Measurements from ENCODE around the gene KCNIP3.
"Not testable (repeated sequence)": the region's sequence is repeated elsewhere in the genome, so short reads cannot be mapped to it uniquely, and the experiment has no call there.

Gene KCNIP3

DNA sequence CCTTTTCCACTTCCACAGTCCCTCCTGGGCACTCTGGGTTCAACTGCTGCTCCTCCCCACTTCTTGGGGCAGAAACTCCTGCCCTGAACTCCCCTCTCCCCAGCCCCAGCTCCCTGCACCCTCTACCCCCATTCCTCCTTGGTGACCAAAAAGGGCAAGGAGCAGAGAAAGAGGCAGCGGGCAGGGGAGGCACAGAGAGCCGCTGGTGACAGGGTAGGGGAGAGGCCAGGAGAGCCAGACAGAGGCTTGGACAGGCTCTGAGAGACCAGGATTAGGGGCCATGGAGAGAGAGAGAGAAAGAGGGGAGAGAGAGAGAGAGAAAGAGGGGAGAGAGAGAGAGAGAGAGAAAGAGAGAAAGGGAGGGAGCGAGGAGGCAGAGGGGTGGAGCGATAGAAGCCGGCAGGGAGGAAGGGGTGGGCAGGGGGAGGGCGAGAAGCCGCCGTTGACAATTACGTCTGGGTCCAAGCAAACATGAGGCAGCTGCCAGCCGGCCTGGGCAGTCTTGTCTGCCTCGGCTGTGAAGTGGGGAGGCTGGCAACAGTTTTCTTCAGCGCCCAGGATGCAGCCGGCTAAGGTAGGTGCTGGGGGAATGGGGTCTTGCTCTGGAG is at the start of gene KCNIP3:
Gene KCNIP3 (plus strand): TSS at position 468 of the 608 bp plus-strand sequence. CDS start 92 bp downstream, at position 560.
- DNase-seq, result peak; percentile 60

DNA sequence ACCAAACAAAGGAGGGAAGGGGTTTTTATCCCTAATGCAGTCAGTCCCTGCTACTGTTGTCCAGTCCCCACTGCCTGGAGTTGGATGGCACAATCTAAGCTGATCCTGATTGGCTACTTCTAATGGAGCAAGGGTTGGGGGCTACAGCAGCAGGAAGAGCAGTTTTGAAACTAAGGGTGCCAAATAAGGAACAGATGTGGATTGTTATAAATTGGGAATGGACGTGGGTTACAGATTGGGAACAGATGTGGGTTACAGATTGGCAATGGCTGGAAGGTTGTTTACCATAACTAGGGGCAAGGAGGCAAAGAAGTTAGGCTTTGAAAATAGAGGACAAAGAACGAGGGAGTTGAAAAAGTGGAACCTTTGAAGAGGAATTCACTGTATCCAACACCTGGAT is 38.9 kb upstream of the KCNIP3 start:
- no peak for DNase-seq

DNA sequence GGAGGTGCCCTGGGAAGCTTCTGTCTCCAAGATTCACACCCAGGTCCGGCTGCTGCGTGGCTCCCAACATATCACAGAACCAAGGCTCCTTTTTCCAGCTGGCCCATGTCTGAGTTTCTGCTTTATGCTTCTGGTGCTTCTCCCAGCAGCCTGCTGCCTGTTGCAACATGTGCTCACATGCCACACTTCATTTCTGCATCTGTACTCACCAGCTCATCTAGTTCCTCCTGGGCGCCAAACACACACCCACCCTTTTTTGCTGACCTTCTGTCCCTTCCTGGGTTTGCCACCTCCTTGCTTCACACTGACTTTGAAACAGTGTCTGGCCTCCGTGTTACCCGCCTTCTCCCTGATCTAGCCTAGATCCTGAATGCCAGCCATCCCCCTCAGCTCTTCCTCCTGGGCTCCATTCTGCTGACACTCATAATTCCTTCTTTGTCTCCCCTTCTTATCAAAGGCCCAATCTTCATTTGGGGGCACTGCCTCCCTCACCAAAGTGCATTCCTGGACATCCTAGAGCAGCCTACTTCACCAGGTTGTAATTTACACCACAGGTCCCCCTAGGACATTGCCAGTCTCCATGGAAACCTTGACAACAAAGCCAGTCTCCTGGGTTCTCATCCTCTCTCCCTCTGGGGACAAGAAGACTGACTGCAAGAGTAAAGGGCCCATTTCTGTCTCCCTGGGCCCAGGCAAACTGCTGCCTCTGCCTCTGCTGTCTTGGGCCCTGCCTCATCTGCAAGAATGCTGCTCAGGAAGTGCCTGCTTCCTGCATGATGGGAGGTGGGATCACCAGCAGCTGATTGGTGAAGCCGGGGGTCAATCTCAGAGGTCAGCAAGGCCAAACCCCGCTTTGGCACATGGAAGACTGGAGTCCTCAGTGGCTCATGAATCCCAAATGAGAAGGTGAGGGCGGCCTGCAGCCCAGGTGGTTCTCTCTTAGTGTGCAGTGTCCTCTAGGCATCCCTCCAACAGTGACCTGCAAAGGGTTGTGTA is 36.8 kb upstream of the KCNIP3 start:
- DNase-seq, result no peak

DNA sequence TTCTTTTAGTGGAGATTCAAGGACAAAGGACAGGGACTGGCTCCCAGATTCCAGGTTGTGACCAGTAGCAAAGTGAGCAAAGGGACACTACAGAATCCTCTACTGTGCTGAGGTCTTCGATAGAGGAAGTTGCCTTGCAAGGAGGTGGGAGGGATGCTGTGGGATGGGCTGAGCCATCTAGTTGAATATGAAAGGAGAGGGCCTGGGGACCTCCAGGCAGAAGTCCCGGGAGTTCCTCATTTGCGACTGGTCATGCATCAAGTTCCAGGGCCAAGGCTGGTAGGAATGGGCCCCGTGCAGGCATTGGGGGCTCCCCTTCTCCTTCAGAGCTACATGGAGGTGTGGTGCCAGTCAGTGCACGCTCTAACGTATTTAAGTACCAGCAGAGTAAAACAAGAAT is 35.5 kb upstream of the KCNIP3 start:
- DNase-seq, result no peak

DNA sequence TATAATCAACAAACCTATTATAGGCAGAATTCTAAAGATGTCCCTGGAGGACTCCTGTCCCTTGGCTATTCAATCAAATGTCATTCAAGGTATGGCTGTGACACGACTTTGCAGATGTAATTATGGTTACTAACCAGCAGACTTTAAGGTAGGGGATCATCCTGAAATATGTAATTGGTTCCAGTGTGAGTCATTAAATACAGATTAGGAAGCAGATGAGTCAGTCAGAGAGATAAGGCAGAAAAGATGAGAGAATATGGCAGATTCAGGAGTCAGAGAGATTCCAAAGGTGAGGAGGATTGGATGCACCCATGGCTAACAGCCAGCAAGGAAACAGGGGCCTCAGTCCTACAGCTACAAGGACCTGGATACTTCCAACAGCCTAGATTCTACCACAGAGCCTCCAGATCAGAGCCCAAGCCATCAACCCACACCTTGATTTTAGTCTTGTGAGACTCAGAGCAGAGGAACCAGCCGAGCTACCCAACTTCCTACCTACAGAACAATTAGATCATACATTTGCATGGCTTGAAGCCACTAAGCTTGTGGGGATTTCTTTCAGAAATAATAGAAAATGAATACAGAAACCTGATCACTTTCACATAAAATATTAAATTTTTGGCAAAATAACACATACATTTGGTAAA is 34.1 kb upstream of the KCNIP3 start:
- no peak for DNase-seq

DNA sequence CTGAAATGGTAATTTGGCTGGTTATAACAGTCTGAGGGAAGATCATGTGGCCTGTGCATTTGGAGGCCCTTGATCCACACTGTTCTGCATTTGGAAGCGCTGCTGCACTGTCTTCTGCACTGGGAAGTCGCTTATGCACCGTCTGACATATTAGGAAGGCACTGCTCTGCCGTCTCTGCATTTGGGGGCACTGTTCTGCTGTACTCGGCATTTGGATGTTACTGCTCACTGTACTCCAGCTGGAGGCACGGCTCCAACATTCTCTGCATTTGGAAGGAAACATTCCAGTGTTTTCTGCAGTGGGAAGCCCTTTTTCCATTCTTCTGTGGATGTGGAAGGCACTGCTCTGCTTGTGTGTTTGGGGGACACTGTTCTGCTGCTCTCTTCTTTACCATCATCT is 32.5 kb upstream of the KCNIP3 start:
- DNase-seq, result no peak

DNA sequence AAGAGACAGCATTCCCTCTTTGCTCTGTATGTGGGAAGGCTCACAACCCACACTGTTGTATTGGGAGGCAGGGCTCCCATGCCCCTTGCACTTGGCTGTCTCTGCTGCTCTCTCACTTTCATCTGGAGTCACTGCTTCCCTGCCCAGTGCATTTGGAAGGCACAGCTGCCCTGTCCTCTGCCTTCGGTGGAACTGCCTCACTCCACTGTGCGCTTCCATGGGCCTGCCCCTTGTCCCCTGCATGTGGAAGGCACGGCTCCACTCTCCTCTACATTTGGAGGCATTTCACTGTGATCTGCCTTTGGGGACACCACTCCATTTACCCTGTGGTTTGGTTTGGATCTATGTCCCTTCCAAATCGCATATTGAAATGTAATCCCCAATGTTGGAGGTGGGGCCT is 32.0 kb upstream of the KCNIP3 start:
- DNase-seq, result no peak

DNA sequence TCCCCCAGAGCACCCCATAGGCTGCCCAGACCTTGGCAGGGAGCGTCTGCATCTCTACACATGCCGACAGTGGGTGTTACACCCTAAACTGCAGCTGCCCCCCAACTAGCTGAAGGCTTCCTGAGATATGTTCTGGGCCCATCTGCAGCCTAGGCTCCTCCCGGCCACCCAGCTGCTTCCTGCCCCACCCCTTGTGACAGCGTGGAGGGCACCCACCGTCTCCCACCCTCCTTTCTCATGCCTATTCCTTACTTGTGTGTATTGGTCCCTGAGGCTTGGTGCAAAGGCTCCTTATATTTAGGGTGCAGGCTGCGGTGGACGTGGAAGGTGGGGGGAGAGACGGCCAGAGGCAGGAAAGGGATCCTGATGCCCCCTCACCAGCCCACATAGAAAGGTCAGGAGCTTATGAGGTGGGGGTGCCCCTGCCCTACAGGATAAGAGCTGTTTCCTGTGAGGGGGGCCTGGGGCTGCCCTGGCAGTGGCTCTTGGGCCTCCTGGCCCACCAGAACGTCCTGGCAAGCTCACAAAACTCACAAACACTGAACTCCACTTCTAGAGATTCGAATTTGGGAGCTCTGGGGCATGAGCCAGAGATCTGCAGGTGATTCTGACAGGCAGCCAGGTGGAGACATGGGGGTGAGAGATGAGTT is 30.2 kb upstream of the KCNIP3 start:
- DNase-seq, result no peak

DNA sequence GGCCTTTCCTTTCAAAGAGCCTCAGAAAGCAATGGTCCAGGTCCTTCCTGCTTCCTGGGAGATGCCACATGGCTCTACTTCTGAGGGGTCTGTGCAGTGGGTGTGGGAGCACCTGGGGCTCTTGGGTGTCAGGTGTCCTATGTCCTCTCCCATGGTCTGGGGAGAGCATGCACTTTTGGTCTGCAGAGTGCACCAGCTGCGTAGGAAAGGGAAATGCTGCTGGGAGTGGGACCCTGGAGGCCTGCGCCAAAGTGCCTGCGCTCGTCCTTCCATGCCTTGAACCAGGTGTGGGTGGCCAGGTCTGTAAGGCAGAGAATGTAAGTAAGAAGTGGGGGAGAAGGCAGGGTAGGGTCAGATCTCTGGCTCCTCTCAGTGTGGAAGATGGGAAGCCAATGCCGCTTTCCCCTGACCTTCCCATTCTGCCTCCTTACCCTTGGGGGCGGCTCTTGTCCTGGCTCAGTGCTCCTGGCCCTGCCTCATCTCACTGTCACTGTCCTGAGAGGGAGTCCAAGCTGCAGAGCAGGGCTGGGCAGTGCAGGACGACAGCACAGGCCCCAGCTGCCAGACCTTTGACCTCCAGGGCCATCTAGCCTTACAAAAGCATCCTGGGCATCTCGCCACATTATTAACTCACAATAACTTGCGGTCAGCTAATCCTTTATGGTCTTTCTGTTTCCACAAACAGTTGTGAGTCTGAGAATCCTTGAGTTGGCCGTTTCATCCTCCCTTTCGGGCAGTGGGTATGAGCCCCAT is 29.5 kb upstream of the KCNIP3 start:
- DNase-seq, result peak; percentile 2

DNA sequence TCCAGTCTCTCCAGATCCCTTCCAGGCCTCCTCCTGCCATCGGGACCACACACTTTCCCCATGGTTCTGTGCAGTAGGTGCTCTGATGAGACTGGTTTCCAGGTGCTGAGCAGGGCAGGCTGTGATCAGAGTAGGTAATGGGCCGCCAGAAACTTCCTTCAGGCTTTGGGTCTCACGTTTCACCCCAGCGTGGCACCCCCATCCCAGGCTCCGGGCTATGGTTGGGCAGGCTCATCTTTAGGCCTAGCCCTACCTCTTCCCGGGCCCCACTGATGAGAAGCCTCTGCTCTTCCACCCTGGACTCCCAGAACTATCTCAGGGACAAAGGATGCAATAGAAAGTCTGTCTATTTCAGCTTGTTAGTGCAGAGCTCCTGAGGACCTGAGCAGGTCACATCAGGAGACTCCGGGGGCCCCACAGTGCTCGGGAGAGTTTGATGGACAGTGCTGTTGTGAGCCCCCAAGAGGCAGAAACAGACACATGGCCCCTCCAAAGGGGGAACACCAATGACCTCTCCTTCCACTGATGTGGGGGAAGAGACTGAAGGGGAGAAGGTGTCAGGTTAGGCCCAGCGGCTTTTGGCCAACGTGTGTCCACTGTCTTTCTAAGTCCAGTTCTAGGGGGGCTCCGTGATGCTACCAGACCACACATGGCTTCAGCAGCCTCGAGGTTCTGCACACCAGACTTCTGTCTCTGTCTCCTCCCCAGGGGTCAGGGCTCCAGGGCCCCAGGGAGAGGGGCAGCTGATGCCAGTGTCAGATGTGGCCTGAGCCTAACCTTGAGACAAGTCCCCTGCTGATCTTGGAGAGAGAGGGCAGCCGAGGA is 28.7 kb upstream of the KCNIP3 start:
- DNase-seq, result no peak

DNA sequence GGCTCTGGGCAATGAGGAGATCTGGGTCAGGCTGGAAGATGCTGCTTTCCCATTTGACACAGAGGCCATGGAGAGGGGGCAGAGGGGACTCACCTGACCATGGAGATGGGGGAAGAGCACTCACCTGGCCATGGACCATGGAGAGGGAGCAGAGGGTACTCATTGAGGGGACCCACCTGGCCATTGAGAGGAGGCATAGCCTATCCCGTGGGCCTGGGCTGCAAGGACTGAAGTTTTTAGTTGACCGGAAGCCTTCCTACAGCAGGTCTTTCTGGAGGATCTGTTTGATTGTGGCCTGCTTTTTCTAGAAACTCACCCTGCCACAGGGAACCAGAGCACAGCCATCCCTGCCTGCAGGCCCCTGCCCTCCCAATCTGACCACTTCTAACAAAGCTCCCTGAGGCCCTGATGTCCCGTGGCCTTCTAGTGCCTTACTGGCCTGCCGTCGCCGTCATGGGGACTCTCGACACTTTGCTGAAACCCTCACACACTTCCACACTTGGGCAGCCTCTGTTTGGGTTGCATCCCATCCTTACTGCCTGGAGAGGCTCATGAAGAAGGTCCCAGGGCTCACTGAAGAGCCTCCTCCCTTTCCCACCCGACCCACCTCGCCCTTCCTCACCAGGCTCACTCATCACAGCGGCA is 28.0 kb upstream of the KCNIP3 start:
- no peak for DNase-seq

DNA sequence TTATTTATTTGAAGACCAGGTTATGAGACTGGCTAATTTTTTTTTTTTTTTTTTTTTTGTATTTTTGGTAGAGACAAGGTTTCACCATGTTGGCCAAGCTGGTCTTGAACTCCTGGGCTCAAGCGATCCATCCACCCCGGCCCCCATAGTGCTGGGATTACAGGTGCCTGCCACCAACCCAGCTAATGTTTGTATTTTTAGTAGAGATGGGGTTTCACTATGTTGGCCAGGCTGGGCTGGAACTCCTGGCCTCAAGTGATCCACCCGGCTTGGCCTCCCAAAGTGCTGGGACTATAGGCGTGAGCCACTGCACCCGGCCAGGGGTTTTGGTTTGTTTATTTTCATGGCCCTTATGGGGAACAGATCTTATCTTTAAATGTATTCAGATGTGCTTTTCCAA is 27.4 kb upstream of the KCNIP3 start:
- DNase-seq, result not testable (repeated sequence)

DNA sequence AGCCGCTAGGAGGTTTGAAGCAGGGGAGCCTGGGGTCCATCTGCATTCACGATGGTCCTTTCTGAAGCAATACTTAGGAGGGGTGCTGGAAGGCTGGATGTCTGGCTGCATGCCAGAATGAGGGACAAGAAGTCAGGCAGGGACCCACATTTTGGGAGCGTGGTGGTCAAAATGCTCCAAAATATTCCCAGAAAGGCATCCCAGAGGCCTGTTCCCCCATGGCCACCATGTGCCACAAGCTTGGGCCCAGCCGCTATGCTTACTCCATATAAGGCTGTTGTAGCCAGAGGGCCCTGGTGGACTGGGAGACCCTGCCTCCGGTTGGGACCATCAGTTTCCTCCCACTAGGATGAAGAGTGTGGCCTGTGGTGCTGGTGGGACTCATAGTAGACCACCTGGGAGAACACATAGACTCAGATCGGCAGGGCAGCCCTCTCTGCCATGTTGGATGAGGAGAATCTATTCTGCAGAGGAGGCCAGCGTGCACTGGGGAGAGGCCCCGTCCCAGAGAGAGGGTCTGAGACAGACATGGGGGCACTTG is 26.5 kb upstream of the KCNIP3 start:
- no peak for DNase-seq

DNA sequence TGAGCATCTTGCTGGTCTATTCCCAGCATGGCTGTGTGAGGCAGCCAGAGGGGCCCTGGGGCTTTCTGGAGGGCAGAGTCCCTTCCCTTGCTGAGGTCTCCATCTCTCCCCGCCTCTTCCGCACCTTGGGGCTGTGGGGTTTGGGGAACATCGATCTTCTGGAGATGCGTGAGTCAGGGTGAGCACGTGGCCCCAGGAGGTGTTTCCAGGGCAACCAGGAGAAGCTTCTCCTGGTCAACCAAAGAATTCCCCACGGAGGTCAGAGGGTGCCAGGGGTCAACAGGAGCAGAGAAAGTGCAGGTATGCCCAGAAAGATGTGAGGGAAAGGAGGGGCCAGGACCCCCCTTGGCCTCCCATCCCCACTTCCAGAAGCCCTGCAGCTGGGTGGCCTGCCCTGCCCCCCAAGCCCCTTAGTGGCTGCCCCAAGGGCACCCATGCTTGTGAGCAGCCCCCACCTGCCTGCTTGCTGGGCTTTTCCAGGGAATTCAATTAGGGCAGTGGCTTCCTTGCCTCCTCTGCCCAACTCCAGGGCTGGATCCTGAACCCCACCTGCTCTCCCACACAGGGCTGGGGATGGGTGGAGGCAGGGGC is 25.7 kb upstream of the KCNIP3 start:
- DNase-seq, result no peak

DNA sequence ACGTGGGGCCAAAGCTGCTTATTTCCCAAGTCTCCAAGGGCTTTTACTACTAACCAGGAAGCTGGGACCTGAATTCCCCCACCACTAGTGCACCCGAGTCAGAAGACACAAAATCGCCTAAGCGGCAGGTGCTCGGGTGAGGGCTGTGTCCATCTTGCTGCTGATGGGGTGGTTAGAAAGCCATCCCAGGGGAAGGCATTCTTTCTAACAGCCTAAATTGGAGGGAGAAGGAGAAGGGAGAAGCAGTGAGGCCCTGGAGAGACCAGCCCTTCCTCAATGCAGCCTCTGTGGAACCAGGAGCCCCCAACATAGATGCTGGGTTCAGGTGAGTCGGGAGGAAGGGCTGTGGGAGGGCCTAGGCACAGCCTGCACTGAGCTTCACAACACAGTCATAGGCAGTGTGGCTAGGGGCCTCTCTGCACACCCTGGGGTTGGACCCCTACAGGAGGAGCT is 24.8 kb upstream of the KCNIP3 start:
- no peak for DNase-seq

DNA sequence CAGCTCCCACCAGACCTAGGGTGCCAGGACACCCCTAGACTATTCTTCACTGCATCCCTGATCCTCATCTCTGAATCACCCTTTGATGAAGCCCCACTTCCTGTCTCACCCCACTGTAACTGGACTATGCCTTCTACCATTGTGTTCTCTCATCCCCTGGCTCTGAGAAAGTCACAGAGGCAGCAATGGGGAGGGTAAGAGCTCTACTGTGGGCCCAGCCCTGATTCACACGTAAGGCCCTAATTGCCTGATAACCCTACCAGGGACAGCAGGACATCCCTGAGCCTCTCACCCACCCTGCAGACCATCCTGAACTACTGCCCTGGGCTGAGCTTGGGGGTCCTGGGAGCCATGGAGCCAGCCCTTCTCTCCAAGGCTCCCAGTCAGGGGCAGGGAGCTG is 24.4 kb upstream of the KCNIP3 start:
- no peak for DNase-seq

DNA sequence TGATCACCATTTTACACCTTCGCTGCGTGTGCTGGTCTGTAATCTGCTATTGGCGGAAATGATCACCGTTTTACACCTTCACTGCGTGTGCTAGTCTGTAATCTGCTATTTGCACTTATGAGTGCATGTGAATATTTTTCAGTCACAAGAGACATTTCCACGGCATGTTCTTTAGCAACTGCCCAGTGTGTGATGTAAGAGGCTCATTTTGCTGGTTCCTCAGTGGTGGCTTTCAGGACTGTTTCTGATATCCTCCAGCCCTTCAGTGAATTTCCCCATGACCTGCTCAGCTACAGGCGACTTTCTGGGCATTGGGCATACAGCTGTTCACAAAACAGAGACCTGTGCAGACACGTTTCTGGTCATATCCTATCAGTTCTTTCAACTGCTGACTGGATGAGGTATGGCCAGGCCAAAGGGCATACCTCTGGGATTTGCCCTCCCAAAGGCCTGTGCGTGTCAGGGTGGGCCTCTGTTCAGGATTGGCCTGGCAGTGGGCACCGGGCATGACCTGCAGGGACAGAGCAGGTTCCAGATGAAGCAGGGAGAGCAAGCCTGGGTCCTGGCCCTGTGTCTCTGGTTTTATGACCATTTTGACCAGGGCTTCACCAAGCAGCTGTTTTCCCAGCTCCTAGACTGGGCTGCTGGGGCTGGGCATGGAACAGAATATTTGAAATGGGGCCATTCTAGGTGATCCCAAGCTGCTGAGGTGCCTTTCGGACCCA is 23.4 kb upstream of the KCNIP3 start:
- DNase-seq, result no peak

DNA sequence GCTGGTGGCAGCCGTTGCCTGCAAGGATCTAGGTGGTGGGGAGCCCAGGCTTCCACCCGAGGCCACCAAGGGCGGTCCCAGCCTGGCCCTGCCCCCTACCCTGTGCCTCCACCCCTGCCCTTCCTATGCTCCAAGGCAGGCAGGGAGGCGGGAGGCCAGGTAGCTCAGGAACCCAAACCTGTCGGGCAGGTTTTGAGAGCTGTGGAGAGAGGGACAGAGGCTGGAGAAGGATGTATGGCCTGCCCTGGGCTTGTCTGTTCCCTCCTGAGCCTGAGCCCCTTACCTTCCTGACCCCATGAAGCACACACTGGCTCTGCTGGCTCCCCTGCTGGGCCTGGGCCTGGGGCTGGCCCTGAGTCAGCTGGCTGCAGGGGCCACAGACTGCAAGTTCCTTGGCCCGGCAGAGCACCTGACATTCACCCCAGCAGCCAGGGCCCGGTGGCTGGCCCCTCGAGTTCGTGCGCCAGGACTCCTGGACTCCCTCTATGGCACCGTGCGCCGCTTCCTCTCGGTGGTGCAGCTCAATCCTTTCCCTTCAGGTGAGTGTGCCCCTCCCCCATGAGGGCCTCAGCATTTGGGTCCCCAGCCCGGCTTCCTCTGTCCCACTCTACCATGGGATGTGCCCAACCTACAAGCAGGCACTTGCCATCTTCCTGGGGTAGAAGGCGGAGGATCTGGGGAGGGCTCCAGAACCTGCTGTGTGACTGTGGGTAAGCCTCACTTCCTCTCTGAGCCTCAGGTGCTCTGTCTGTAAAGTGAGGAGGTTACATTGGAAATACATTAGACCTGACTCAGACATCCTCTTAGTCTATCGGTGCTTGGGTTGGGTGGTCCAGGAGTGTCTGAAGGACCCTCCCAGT is 22.6 kb upstream of the KCNIP3 start, which contains the start of gene PROM2:
Gene PROM2 (plus strand): TSS at position 159 of the 860 bp plus-strand sequence. CDS start 137 bp downstream, at position 296.
- DNase-seq, result no peak
